LoVo (cell line): Measurements from ENCODE around the gene RMND5B.
"Not testable (repeated sequence)": the region's sequence is repeated elsewhere in the genome, so short reads cannot be mapped to it uniquely, and the experiment has no call there.

Source experiments
- DNase-seq: peaks from one replicate; pipeline ENCODE4 v3.0.0-alpha.2; 2016; ENCODE audit warnings: low spot score

Gene RMND5B

DNA sequence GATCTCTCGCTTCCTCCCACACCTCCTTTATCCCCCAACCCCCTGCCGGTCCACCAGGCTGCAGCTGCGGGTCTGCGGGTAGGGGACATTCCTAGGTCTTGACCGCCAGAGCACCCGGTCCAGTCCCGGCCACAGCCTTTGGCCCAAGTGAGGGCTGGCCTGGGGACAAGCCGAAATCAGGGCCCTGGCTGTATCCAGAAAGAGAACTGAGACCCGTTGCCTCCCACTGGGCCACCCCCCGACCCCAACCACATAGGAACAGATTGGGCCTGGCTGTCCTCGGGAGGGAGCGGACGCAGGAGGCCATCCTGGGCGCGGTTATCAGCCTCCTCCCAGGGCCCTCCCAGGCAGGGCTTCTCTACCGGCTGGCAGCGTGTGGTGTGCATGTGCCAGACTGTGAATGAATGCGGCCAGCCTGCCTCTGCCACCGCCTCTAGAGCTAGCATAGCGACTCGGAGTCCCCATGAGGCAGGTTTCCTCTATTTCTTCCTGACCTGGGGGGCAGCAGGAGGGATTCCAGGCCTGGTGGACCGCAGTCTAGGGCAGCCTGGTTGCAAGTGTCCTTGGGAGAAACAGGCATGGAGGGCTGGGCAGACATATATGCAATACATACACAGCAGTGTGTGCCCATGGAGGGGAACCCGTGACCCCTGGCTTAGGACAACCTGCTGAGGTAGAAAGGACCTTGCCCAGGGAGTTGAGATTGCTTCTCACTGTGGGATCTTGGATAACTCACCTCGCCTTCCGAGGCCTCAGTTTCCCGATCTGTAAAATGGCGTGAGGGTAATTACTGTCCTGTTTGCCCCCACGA lies 16.3 kb upstream of the RMND5B start:
- DNase-seq, result no peak

DNA sequence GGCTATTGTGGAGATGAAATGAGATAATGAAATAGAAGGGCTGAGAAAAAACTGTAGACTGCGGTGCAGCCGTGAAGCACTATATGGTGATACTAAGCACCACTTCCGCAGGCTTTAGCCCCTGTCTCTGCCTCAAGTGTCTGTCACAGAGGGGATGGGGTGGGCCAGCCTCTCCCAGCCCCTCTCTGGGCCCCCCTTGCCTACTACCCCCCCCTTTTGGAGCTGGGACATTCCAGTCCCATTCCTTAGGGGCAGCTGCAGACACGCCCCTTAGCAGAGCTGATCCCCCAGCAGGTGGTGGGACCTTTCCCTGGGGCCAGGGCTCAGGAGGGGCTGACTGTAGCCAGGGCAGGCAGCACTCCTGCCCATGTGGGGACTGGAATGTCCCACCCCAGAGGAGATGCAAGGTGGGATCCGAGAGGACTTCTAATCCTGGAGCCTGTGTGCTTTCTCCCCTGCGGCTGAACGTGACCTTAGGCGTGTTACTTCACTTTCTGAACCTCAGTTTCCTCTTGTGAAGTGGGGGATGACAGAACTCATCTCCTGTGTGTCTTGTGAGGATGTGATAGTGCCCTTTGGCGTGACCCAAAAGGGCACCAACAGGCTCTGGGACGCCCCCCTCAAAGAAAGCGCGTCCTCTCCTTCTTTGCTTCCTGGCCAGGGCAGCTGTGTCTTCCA lies 15.5 kb upstream of the RMND5B start:
- DNase-seq, result no peak

GRCh38 chr5:178115814-178116142 lies 15.0 kb upstream of the RMND5B start:
- DNase-seq, result no peak

GRCh38 chr5:178116143-178116885 lies 14.5 kb upstream of the RMND5B start:
- DNase-seq, result no peak

GRCh38 chr5:178117923-178118701 lies 12.7 kb upstream of the RMND5B start:
- no peak for DNase-seq

- DNase-seq, result no peak
Measured at GRCh38 chr5:178119915-178120606, 10.8 kb upstream of the RMND5B start.

- no peak for DNase-seq
Measured at GRCh38 chr5:178120607-178121357, 10.0 kb upstream of the RMND5B start.

GRCh38 chr5:178121391-178122276 lies 9.2 kb upstream of the RMND5B start:
- DNase-seq, result no peak

GRCh38 chr5:178122346-178122745 lies 8.5 kb upstream of the RMND5B start:
- no peak for DNase-seq

DNA sequence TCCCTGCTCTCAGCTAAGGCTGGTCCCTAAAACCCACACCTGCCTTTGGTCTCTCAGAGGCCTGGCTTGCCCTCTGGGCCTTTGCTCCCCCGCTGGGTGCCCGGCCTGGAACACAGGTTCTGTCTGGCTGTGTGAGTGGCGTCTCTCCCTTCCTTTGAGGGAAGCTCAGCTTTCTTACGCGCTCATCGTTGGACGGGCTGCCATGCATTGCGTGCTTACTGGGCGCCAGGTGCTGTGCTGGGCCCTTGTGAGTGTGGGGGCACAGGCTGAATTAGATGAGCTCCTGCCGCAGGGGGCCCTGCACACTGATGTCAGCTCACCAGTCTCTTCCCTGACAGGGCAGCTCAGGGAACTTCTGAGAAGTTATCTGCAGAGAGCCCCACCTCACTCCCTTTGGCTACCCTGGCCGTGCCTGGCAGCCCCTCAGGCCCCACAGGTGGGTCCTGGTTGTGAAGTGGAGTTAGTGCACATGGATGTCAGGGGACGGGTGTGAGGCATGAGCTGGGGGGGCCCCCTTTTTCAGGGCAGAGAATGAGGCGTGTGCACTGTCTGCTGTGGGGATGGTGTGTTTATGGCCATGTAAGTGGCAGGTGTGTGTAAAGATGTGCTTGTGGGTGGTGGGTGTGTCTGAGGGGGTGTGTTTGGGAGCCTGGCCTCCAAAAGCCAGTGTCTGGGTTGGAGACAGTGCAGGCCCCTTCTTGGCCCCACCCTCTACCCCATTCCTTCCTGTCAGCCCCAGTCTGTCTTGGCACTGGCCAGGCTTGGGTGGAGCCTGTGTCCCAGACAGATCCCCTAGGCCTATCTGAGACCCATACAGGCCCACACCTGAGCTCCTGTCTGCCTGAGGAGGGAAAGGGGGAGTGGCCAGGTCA lies 7.5 kb upstream of the RMND5B start:
- no peak for DNase-seq

- DNase-seq, result no peak
Measured at GRCh38 chr5:178123966-178124925, 6.6 kb upstream of the RMND5B start.

GRCh38 chr5:178125253-178125906 lies 5.4 kb upstream of the RMND5B start:
- no peak for DNase-seq

GRCh38 chr5:178126556-178126955 lies 4.3 kb upstream of the RMND5B start:
- DNase-seq, result no peak

- not testable (repeated sequence) for DNase-seq
Measured at GRCh38 chr5:178127300-178128009, 3.4 kb upstream of the RMND5B start.

DNA sequence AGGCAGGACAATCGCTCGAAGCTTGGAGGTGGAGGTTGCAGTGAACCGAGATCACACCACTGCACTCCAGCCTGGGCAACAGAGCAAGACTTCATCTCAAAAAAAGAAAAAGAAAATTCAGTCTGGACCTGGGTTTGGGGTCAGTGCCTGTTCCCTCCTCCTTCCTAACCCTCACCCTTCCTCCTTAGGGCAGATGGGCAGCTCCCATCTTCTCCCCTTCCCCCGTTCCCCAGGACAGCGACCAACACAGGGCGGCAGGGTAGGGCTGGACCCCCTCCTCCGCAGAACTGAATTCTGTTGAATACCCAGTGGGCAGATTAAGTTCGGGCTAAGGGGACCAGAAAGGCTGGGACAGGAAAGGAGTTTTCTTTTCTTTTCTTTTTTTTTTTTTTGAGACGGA lies 1.5 kb upstream of the RMND5B start:
- DNase-seq, result no peak

- not testable (repeated sequence) for DNase-seq
Measured at GRCh38 chr5:178130234-178130575, 609 bp upstream of the RMND5B start.
